Nephron (organoid): ENCODE data around the gene TMC2.

Source experiments
- H3K27ac Mint-ChIP-seq, 3 experiments: 2 replicates each; pipeline ENCODE4 v1.8.0; 2020; ENCODE audit warnings: mixed read lengths in 3 of 3, mild to moderate bottlenecking in 2 of 3, moderate library complexity in 1 of 3
- H3K27me3 Mint-ChIP-seq: 2 replicates; pipeline ENCODE4 v1.8.0; 2021; ENCODE audit warnings: low read depth, mild to moderate bottlenecking, moderate library complexity, mixed read lengths
- H3K36me3 Mint-ChIP-seq: 2 replicates; pipeline ENCODE4 v1.8.0; 2020; ENCODE audit warnings: low read depth, mixed read lengths
- H3K4me1 Mint-ChIP-seq: 2 replicates; pipeline ENCODE4 v1.8.0; 2020; ENCODE audit warnings: mixed read lengths
- H3K4me3 Mint-ChIP-seq, 3 experiments: 2 replicates each; pipeline ENCODE4 v1.8.0; 2020; ENCODE audit warnings: mild to moderate bottlenecking in 3 of 3, mixed read lengths in 3 of 3, moderate library complexity in 2 of 3
- H3K9me3 Mint-ChIP-seq: 2 replicates; pipeline ENCODE4 v1.8.0; 2020; ENCODE audit warnings: mixed read lengths
- CTCF ChIP-seq, 3 experiments: fragments of 200-600 bp; sonication (generic); IDR thresholded peaks; one replicate each; pipeline ENCODE4 v1.5.0; 2021; ENCODE audit warnings: antibody characterized with exemption in 3 of 3; ENCODE audit not compliant: unreplicated experiment in 3 of 3

TMC2 gene

GRCh38 chr20:2545594-2545993, 9.2 kb downstream of the TMC2 start:
- H3K27ac Mint-ChIP-seq = no peak overlapping the region
- no peak overlapping the region for H3K4me3 Mint-ChIP-seq
- H3K27me3 Mint-ChIP-seq = peaks cover 40% of the 10 kb centered on the region
- TF ChIP-seq CTCF (IDR thresholded peaks at IDR 0.05; ENCODE audit: unreplicated experiment in 3 of 3) = no peak
- H3K9me3 Mint-ChIP-seq = peaks cover 3% of the 10 kb centered on the region
- no peaks in the 10 kb centered on the region for H3K36me3 Mint-ChIP-seq
- peaks cover 4% of the 10 kb centered on the region for H3K4me1 Mint-ChIP-seq

- TF ChIP-seq CTCF (IDR thresholded peaks at IDR 0.05; ENCODE audit: unreplicated experiment in 3 of 3) = no peak
- H3K4me3 Mint-ChIP-seq = peak overlapping the region; percentile 34 to 53 (median 47)
- peaks cover 6% of the 10 kb centered on the region for H3K4me1 Mint-ChIP-seq
- no peaks in the 10 kb centered on the region for H3K36me3 Mint-ChIP-seq
- H3K27me3 Mint-ChIP-seq = peaks cover 92% of the 10 kb centered on the region
- H3K9me3 Mint-ChIP-seq = peaks cover 5% of the 10 kb centered on the region
- H3K27ac Mint-ChIP-seq = no peak overlapping the region
Measured at GRCh38 chr20:2557873-2558580, 21.7 kb downstream of the TMC2 start.

GRCh38 chr20:2558581-2559278, 22.4 kb downstream of the TMC2 start:
- no peak for TF ChIP-seq CTCF (IDR thresholded peaks at IDR 0.05; ENCODE audit: unreplicated experiment in 3 of 3)
- H3K9me3 Mint-ChIP-seq = peaks cover 5% of the 10 kb centered on the region
- peaks cover 6% of the 10 kb centered on the region for H3K4me1 Mint-ChIP-seq
- no peaks in the 10 kb centered on the region for H3K36me3 Mint-ChIP-seq
- no peak overlapping the region for H3K27ac Mint-ChIP-seq
- peak overlapping the region; percentile 34 to 60 (median 53) for H3K4me3 Mint-ChIP-seq
- H3K27me3 Mint-ChIP-seq = peaks cover 89% of the 10 kb centered on the region

DNA sequence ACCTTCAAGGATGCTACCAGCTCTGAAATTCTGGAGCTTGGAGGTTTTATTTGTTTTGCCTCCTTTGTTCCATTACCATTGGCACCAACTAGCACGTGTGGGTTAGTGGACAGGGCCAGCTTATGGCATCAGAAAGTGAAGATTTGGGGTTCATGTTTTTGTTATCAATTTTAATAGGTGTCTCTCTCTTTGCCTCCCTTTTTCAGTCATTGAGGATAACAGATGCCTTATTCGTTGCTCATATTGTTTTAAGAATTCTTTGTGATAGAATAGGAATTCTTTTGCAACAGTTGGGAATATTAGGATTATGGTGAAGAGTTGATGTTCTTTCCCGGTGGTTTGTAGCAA, 22.9 kb downstream of the TMC2 start:
- Mint-ChIP-seq H3K27me3 (peaks cover 85% of the 10 kb centered on the region), H3K4me3 (peak overlapping the region in 2 of 3 experiments; percentile 16 to 60), H3K9me3 (peaks cover 5% of the 10 kb centered on the region), H3K4me1 (peaks cover 6% of the 10 kb centered on the region), H3K27ac (no peak overlapping the region), H3K36me3 (no peaks in the 10 kb centered on the region)
- no peak for TF ChIP-seq CTCF (IDR thresholded peaks at IDR 0.05; ENCODE audit: unreplicated experiment in 3 of 3)

DNA sequence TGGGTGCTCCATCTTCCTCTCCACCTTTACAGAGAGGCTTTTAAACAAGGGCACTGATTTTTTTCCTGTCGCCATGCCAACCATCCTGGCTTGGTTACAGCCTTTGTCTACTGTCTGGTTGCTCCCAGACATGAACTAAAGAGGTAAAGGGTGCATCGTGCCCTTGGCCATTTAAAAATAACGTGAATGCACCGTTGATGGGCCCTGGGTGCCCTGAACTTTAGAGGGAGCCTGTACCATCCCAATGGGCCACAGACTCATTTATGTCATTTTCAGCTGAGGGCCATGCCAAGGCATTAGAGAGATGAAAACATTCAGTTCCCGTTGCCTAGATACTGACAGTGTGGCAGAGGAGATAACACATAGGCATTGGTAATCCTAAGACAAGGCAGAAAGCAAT, 23.3 kb downstream of the TMC2 start:
- H3K4me3 Mint-ChIP-seq = peak overlapping the region in 1 of 3 experiments; percentile 60
- no peak for TF ChIP-seq CTCF (IDR thresholded peaks at IDR 0.05; ENCODE audit: unreplicated experiment in 3 of 3)
- H3K27me3 Mint-ChIP-seq = peaks cover 84% of the 10 kb centered on the region
- H3K9me3 Mint-ChIP-seq = peaks cover 5% of the 10 kb centered on the region
- no peak overlapping the region for H3K27ac Mint-ChIP-seq
- no peaks in the 10 kb centered on the region for H3K36me3 Mint-ChIP-seq
- peaks cover 6% of the 10 kb centered on the region for H3K4me1 Mint-ChIP-seq

DNA sequence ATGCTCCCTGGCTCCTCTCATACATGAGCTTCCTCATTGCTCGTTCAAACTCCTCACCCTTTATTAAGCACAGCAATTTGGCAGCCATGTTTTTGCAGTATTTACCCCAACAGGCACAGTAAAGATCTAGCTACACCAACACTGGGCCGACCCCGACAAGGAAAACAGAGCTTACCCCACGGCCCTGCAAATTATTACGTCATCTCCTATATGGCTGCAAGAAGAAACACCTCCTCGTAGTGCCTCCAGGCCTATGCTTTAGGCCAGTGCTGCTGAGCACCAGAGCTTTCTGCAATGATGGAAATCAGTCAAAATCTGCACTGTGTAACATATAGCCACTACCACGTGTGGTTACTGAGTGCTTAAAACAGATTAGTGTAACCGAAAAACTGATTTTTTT, 26.7 kb downstream of the TMC2 start:
- Mint-ChIP-seq H3K27me3 (peaks cover 66% of the 10 kb centered on the region), H3K27ac (no peak overlapping the region)

More for the DNA sequence above, 26.7 kb downstream of the TMC2 start:
- Mint-ChIP-seq H3K4me1 (peaks cover 5% of the 10 kb centered on the region), H3K4me3 (no peak overlapping the region), H3K9me3 (no peaks in the 10 kb centered on the region), H3K36me3 (no peaks in the 10 kb centered on the region)
- no peak for TF ChIP-seq CTCF (IDR thresholded peaks at IDR 0.05; ENCODE audit: unreplicated experiment in 3 of 3)
